Measurements from ENCODE around the gene ATM. TPM values are rescaled to one million over a fixed set of nuclear protein-coding genes. Genes with fewer than 3 reads are reported as not detected.
"Not testable (repeated sequence)": the region's sequence is repeated elsewhere in the genome, so short reads cannot be mapped to it uniquely, and the experiment has no call there.

ATM gene
- total RNA-seq, 1 donor from 2014 or later, result 39.8 TPM

GRCh38 chr11:108278546-108278945 lies 55.7 kb downstream of the ATM start:
- Histone ChIP-seq H3K36me3 (ENCODE audit: control insufficient read depth, insufficient read depth, low read length) (peaks cover 5% of the 10 kb centered on the region), H3K4me3 (ENCODE audit: low read depth, low read length) (no peak overlapping the region), H3K27me3 (ENCODE audit: control insufficient read depth, insufficient read depth, low read length) (no peaks in the 10 kb centered on the region)
- DNase-seq (ENCODE audit: low read depth), result no peak
- TF ChIP-seq CTCF (IDR thresholded peaks at IDR 0.05; ENCODE audit: insufficient read depth, low read length, severe bottlenecking), result no peak
- FAIRE-seq, result no peak

DNA sequence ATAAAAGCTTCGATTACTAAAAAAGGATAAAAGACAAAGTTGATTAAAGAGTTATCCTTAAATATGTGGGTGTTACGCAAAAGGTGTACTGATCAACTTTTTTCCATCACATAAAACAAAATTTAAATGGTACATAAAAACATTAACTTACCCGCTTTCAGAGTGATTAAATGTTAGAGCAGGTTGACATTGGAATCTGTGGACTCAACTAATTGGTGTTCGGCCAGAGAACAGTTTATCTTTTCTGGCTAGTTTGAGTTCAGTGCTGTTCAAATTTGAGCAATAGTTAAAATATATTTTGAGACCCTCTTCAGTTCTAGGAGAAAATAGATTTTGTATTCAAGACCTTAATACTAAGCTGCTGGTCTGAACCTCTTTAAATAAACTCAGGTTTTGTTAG lies 56.1 kb downstream of the ATM start:
- FAIRE-seq, result no peak
- DNase-seq (ENCODE audit: low read depth), result no peak
- Histone ChIP-seq H3K36me3 (ENCODE audit: control insufficient read depth, insufficient read depth, low read length) (peaks cover 4% of the 10 kb centered on the region), H3K27me3 (ENCODE audit: control insufficient read depth, insufficient read depth, low read length) (no peaks in the 10 kb centered on the region), H3K4me3 (ENCODE audit: low read depth, low read length) (no peak overlapping the region)
- no peak for TF ChIP-seq CTCF (IDR thresholded peaks at IDR 0.05; ENCODE audit: insufficient read depth, low read length, severe bottlenecking)

GRCh38 chr11:108286370-108286769 lies 63.5 kb downstream of the ATM start:
- H3K27me3 ChIP-seq (ENCODE audit: control insufficient read depth, insufficient read depth, low read length), result no peaks in the 10 kb centered on the region
- H3K36me3 ChIP-seq (ENCODE audit: control insufficient read depth, insufficient read depth, low read length), result no peaks in the 10 kb centered on the region
- DNase-seq (ENCODE audit: low read depth) (no peak), FAIRE-seq (no peak)
- H3K4me3 ChIP-seq (ENCODE audit: low read depth, low read length), result no peak overlapping the region
- TF ChIP-seq CTCF (IDR thresholded peaks at IDR 0.05; ENCODE audit: insufficient read depth, low read length, severe bottlenecking), result no peak

- TF ChIP-seq CTCF (IDR thresholded peaks at IDR 0.05; ENCODE audit: insufficient read depth, low read length, severe bottlenecking), result no peak
- no peak overlapping the region for H3K4me3 ChIP-seq (ENCODE audit: low read depth, low read length)
- H3K36me3 ChIP-seq (ENCODE audit: control insufficient read depth, insufficient read depth, low read length), result no peaks in the 10 kb centered on the region
- FAIRE-seq (no peak), DNase-seq (ENCODE audit: low read depth) (no peak)
- no peaks in the 10 kb centered on the region for H3K27me3 ChIP-seq (ENCODE audit: control insufficient read depth, insufficient read depth, low read length)
Observed at GRCh38 chr11:108286956-108287355, 64.1 kb downstream of the ATM start.

- FAIRE-seq; H3K27me3 ChIP-seq (ENCODE audit: control insufficient read depth, insufficient read depth, low read length); DNase-seq (ENCODE audit: low read depth); H3K36me3 ChIP-seq (ENCODE audit: control insufficient read depth, insufficient read depth, low read length); H3K4me3 ChIP-seq (ENCODE audit: low read depth, low read length): not testable (repeated sequence)
Observed at GRCh38 chr11:108289066-108289465, 66.2 kb downstream of the ATM start.

- Histone ChIP-seq H3K4me3 (ENCODE audit: low read depth, low read length) (no peak overlapping the region), H3K27me3 (ENCODE audit: control insufficient read depth, insufficient read depth, low read length) (no peaks in the 10 kb centered on the region), H3K36me3 (ENCODE audit: control insufficient read depth, insufficient read depth, low read length) (no peaks in the 10 kb centered on the region)
- no peak for FAIRE-seq
- TF ChIP-seq CTCF (IDR thresholded peaks at IDR 0.05; ENCODE audit: insufficient read depth, low read length, severe bottlenecking), result no peak
- no peak for DNase-seq (ENCODE audit: low read depth)
Observed at GRCh38 chr11:108289699-108290098, 66.8 kb downstream of the ATM start.
